Erythroblast (primary cell): Measurements from ENCODE around the gene MAPK6.
A peak's percentile ranks its signal among the peaks of the same experiment; 100 is the strongest.

Source experiments
- GATA1 ChIP-seq: IDR thresholded peaks from 2 replicates; pipeline ENCODE4 v1.6.1; 2011; ENCODE audit warnings: low read depth, mild to moderate bottlenecking, control low read depth, low read length, moderate library complexity
- POLR2A ChIP-seq: IDR thresholded peaks from 2 replicates; pipeline ENCODE4 v1.6.1; 2011; ENCODE audit warnings: mild to moderate bottlenecking, low read length

DNA sequence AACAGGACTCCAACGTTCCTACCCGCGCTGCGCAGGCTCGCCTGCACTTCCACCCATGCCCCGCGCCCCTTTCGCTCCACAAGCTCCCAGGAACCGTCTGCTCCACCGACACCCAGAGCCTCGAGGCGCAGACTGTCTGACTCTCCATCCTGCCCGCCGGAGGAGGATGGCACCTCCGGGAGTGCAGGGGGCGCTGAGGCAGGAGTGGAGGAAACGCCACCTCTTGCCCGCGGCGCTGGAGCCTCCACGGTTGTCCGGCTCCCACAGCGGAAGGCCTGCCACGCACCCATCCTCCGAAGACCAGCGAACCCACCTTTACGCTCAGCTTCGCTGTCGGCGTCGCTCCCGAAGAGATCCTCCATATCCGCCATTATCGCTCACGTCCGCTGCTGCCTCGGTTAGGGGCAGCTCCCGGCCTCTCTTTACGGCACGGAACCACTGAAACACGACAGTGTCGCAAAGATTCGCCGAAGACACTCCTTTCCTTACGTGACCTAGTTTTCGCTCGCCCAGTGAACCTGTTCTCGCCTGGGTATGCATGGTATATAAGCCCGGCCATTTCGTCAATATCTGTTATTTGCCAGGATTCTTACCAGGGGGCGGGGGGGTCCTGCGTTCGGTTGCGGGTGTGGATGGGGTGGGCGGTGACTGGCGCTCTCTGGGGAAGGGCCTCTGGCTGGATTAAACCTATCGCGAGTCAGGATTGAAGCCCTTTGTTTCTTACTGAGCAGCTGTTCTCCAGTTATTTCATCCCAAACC lies 47.5 kb upstream of the MAPK6 start, which contains the start of gene LEO1:
- TF ChIP-seq POLR2A (peak; percentile 94), GATA1 (no peak)
